ENCODE measurements around the gene ERICH6B.

Gene ERICH6B

DNA sequence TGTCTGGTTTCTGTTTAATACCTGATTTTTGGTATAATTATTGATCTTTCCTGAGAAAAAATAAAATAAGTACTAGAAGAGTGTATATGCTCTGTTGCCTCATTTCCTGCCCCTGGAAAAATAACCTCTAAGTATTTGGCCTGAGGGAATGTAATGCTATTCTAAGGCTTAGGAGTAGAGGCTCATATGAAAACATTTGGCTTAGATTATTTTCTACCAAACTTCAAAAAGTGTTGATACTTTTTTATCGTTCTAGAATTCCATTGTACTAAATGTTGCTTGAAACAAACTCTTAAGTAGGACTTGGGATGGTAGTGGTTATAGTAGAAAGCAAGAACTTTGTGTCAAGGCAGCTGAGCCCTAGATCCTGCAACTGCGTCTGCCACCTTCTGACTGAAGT is 93.0 kb downstream of the ERICH6B start:
- no peaks in the 10 kb centered on the region for H3K9me3 ChIP-seq (ENCODE audit: control insufficient read depth in 2 of 2, low read length in 2 of 2)
- peaks cover 28% of the 10 kb centered on the region in 2 donors for H3K36me3 ChIP-seq (ENCODE audit: control insufficient read depth in 2 of 2, insufficient read depth in 2 of 2, low read length in 2 of 2)
- H3K4me3 ChIP-seq (ENCODE audit: low read length in 2 of 2): no peak overlapping the region
- H3K9ac ChIP-seq (ENCODE audit: low read length in 2 of 2): no peak overlapping the region
- H3K4me1 ChIP-seq (ENCODE audit: control insufficient read depth, insufficient read depth, low read length): no peaks in the 10 kb centered on the region
- no peak overlapping the region for H3K27ac ChIP-seq (ENCODE audit: low read length)
- no peaks in the 10 kb centered on the region for H3K27me3 ChIP-seq (ENCODE audit: control insufficient read depth in 1 of 2, insufficient read depth in 2 of 2, low read length in 2 of 2)

DNA sequence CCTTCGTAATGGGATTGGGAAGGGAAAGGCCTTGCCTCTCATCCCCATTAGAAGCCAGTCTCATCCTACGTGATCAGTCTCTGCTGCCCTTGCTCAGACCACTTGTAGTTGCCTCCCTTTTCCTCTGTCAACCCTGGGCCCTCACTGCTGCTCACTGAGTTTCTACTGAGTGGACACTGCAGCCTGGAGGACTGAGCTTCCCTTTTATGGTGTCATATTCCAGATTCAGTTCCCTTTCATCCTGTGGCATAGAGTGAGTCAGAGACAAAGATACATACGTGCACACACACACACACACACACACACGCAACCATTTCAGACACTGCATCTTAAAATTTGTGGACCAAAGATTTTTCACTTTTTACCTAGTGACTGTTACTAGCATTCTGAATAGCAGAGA is 94.2 kb downstream of the ERICH6B start:
- Histone ChIP-seq H3K27ac (ENCODE audit: low read length) (no peak overlapping the region), H3K9me3 (ENCODE audit: control insufficient read depth in 2 of 2, low read length in 2 of 2) (no peaks in the 10 kb centered on the region), H3K27me3 (ENCODE audit: control insufficient read depth in 1 of 2, insufficient read depth in 2 of 2, low read length in 2 of 2) (no peaks in the 10 kb centered on the region), H3K36me3 (ENCODE audit: control insufficient read depth in 2 of 2, insufficient read depth in 2 of 2, low read length in 2 of 2) (peaks cover 30 to 32% of the 10 kb centered on the region in 2 donors), H3K9ac (ENCODE audit: low read length in 2 of 2) (no peak overlapping the region), H3K4me3 (ENCODE audit: low read length in 2 of 2) (no peak overlapping the region), H3K4me1 (ENCODE audit: control insufficient read depth, insufficient read depth, low read length) (no peaks in the 10 kb centered on the region)

DNA sequence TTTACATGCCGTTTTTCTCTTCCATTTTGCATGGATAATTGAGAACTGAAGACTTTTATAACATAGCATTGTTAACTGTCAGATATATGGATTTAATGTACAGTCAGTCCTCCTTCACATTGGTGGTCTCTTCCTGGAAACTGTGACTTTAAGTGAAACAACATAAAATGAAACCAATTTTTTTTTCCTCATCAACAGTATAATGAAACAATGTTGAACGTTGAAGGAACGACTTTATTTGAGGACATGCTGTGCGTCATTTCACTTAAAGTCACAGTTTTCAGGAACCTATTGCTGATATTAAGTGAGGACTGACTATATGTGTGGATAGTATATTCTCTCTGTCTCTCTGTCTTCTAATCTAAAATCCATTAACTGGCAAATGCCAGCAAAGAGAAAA is 96.0 kb downstream of the ERICH6B start:
- Histone ChIP-seq H3K4me1 (ENCODE audit: control insufficient read depth, insufficient read depth, low read length) (no peaks in the 10 kb centered on the region), H3K27me3 (ENCODE audit: control insufficient read depth in 1 of 2, insufficient read depth in 2 of 2, low read length in 2 of 2) (no peaks in the 10 kb centered on the region), H3K36me3 (ENCODE audit: control insufficient read depth in 2 of 2, insufficient read depth in 2 of 2, low read length in 2 of 2) (peaks cover 33 to 36% of the 10 kb centered on the region in 2 donors), H3K27ac (ENCODE audit: low read length) (no peak overlapping the region), H3K4me3 (ENCODE audit: low read length in 2 of 2) (no peak overlapping the region), H3K9ac (ENCODE audit: low read length in 2 of 2) (no peak overlapping the region), H3K9me3 (ENCODE audit: control insufficient read depth in 2 of 2, low read length in 2 of 2) (no peaks in the 10 kb centered on the region)

DNA sequence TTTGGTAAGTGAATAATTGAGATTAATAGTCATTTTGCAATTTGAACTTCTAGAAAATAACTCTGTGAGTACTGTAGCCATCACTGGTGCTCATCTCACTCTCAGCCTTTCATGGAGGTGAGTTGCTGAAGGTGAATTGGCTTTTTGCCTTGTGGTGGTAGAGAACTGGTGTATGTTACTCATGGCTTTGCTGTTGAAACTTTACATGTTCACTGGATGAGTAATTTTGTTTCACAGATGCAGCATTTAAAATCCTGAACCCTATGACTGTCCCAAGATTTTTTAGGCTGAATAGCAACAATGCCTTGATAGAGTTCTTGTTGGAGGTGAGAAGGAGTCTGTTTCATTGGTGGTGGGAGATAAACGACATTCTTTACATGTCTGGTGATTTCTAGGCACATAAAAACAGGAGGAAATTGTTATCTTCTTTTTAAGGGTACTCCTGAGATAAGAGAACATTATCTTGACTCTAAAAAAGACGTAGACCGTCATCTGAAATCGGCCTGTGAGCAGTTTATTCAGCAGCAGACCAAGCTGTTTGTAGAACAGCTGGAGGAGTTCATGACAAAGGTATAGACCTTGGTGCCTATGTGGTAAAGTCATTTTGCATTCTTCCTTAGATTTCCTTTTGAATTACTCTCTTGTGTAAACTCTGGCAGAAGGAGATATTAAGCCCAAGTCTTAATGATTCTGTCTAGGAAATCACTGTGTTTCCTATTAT is 96.9 kb downstream of the ERICH6B start:
- H3K27ac ChIP-seq (ENCODE audit: low read length): no peak overlapping the region
- H3K27me3 ChIP-seq (ENCODE audit: control insufficient read depth in 1 of 2, insufficient read depth in 2 of 2, low read length in 2 of 2): no peaks in the 10 kb centered on the region
- peaks cover 31 to 36% of the 10 kb centered on the region in 2 donors for H3K36me3 ChIP-seq (ENCODE audit: control insufficient read depth in 2 of 2, insufficient read depth in 2 of 2, low read length in 2 of 2)
- H3K9ac ChIP-seq (ENCODE audit: low read length in 2 of 2): no peak overlapping the region
- no peaks in the 10 kb centered on the region for H3K4me1 ChIP-seq (ENCODE audit: control insufficient read depth, insufficient read depth, low read length)
- no peaks in the 10 kb centered on the region for H3K9me3 ChIP-seq (ENCODE audit: control insufficient read depth in 2 of 2, low read length in 2 of 2)
- H3K4me3 ChIP-seq (ENCODE audit: low read length in 2 of 2): no peak overlapping the region

DNA sequence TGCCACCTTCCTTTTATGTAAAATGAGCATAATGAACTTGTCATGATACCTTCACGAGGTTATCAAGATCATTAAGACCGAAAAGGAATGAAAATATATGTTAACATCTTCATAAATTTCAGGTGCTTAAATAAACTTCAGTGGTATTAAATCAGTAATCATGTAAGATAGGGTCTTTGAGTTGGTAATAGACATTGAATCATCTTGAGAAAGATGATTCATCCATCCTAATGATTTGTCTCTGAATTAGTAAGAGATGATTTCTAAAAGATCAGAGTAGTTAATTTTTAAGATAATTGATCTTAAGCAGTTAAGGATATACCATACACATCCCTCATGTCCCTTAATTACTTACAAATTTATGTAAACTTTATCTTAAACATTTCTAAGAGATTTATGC is 98.8 kb downstream of the ERICH6B start:
- H3K36me3 ChIP-seq (ENCODE audit: control insufficient read depth in 2 of 2, insufficient read depth in 2 of 2, low read length in 2 of 2): peaks cover 38 to 44% of the 10 kb centered on the region in 2 donors
- H3K27ac ChIP-seq (ENCODE audit: low read length): no peak overlapping the region
- no peak overlapping the region for H3K4me3 ChIP-seq (ENCODE audit: low read length in 2 of 2)

DNA sequence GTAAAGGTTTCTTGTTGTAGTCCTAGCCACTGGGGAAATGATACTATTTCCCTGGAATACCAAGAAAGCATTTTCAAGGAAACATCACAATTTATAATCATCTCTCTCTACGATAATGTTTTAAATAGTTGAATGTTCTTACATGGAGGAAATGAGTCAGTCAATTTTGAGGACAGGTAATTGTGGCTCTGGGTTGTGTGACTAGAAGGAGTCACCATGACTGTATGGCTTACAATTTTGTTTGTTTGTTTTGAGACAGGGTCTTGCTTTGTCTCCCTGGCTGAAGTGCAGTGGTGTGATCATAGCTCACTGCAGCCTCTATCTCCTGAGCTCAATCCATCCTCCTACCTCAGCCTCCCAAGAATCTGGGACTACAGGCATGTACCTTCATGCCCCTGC is 103.4 kb downstream of the ERICH6B start:
- H3K4me1 ChIP-seq (ENCODE audit: control insufficient read depth, insufficient read depth, low read length): no peaks in the 10 kb centered on the region
- no peak overlapping the region for H3K27ac ChIP-seq (ENCODE audit: low read length)
- H3K27me3 ChIP-seq (ENCODE audit: control insufficient read depth in 1 of 2, insufficient read depth in 2 of 2, low read length in 2 of 2): no peaks in the 10 kb centered on the region
- peaks cover 28 to 37% of the 10 kb centered on the region in 2 donors for H3K36me3 ChIP-seq (ENCODE audit: control insufficient read depth in 2 of 2, insufficient read depth in 2 of 2, low read length in 2 of 2)
- no peak overlapping the region for H3K4me3 ChIP-seq (ENCODE audit: low read length in 2 of 2)
- no peak overlapping the region for H3K9ac ChIP-seq (ENCODE audit: low read length in 2 of 2)
- no peaks in the 10 kb centered on the region for H3K9me3 ChIP-seq (ENCODE audit: control insufficient read depth in 2 of 2, low read length in 2 of 2)

More for the DNA sequence above, 98.8 kb downstream of the ERICH6B start:
- H3K9me3 ChIP-seq (ENCODE audit: control insufficient read depth in 2 of 2, low read length in 2 of 2): no peaks in the 10 kb centered on the region
- H3K4me1 ChIP-seq (ENCODE audit: control insufficient read depth, insufficient read depth, low read length): no peaks in the 10 kb centered on the region
- H3K9ac ChIP-seq (ENCODE audit: low read length in 2 of 2): no peak overlapping the region
- H3K27me3 ChIP-seq (ENCODE audit: control insufficient read depth in 1 of 2, insufficient read depth in 2 of 2, low read length in 2 of 2): no peaks in the 10 kb centered on the region

DNA sequence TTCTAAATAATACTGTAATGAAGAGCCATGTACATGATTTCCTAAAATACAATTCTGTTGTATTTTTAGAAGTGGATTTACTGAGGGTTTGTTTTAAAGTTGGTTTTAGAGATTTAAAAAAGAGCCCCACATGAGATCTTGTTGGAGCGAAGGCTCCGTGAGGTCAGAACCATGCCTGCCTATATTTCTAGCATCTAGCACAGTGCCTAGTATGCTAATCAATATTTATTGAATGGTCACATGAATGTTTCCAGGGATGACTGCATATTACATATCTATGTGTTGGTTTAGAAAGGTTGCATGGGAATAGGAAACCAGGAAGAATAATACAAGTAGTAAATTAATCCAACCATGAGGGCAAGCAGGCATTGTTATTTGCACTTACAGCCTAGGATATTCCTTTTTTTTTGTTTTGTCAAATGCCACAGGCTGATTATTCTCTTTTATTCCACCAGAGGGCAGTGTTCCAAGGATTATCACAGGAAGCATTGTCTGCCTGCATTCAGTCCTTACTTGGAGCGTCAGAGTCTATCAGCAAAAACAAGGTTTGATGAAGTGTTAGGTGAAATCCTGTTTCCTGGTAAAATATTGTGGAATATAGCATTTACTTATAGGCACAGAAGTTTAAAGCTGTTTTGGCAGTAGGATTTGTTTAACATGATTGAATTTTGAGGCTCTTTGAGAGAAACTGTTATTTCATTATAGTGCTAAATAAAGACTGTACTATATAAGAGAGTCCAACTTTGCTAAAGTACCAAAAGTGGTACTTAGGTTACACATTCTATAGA is 104.0 kb downstream of the ERICH6B start:
- no peak overlapping the region for H3K4me3 ChIP-seq (ENCODE audit: low read length in 2 of 2)
- H3K27me3 ChIP-seq (ENCODE audit: control insufficient read depth in 1 of 2, insufficient read depth in 2 of 2, low read length in 2 of 2): no peaks in the 10 kb centered on the region
- no peak overlapping the region for H3K9ac ChIP-seq (ENCODE audit: low read length in 2 of 2)
- H3K27ac ChIP-seq (ENCODE audit: low read length): no peak overlapping the region
- no peaks in the 10 kb centered on the region for H3K9me3 ChIP-seq (ENCODE audit: control insufficient read depth in 2 of 2, low read length in 2 of 2)
- H3K36me3 ChIP-seq (ENCODE audit: control insufficient read depth in 2 of 2, insufficient read depth in 2 of 2, low read length in 2 of 2): peaks cover 31 to 37% of the 10 kb centered on the region in 2 donors
- no peaks in the 10 kb centered on the region for H3K4me1 ChIP-seq (ENCODE audit: control insufficient read depth, insufficient read depth, low read length)

DNA sequence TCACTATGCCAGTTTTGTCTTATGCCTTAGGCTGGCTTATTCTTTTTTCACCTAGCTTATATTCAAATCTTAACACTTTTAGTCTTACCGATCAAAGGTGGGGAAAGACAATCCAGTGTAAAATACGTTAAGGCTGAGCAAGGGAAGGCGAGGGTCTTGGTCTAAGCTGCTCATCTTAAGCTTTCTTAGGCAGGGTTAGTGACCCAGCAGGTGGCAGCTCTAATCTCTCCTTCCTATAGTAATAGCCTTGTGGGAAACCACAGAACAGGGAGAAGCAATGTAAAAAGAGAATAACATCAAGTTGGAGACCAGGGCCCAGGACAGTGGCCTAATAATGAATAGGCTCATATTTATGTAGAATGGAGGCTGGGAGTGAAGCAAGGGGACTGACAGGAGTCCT is 104.9 kb downstream of the ERICH6B start:
- Histone ChIP-seq H3K27ac (ENCODE audit: low read length) (no peak overlapping the region), H3K9ac (ENCODE audit: low read length in 2 of 2) (no peak overlapping the region), H3K36me3 (ENCODE audit: control insufficient read depth in 2 of 2, insufficient read depth in 2 of 2, low read length in 2 of 2) (peaks cover 33 to 38% of the 10 kb centered on the region in 2 donors)

DNA sequence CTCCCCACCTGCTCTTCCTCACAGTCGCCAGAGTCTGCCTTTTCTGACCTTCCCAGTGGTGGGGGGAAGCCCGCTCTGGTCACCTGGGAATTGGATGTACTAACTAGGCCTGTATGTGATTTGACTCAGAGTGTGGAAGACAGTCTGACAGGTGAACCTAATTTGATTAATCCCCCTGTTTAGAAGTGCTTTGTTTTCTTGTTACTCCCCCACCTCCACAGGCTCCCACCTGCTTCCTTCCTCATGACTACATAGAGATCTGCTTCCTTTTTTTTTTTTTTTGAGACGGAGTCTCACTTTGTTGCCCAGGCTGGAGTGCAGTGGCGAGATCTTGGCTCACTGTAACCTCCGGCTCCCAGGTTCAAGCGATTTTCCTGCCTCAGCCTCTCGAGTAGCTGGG is 106.8 kb downstream of the ERICH6B start:
- Histone ChIP-seq H3K4me3 (ENCODE audit: low read length in 2 of 2) (no peak overlapping the region), H3K27me3 (ENCODE audit: control insufficient read depth in 1 of 2, insufficient read depth in 2 of 2, low read length in 2 of 2) (no peaks in the 10 kb centered on the region), H3K9ac (ENCODE audit: low read length in 2 of 2) (no peak overlapping the region), H3K27ac (ENCODE audit: low read length) (no peak overlapping the region), H3K4me1 (ENCODE audit: control insufficient read depth, insufficient read depth, low read length) (no peaks in the 10 kb centered on the region), H3K36me3 (ENCODE audit: control insufficient read depth in 2 of 2, insufficient read depth in 2 of 2, low read length in 2 of 2) (peaks cover 44% of the 10 kb centered on the region in 2 donors), H3K9me3 (ENCODE audit: control insufficient read depth in 2 of 2, low read length in 2 of 2) (no peaks in the 10 kb centered on the region)

More for the DNA sequence above, 104.9 kb downstream of the ERICH6B start:
- Histone ChIP-seq H3K9me3 (ENCODE audit: control insufficient read depth in 2 of 2, low read length in 2 of 2) (no peaks in the 10 kb centered on the region), H3K4me1 (ENCODE audit: control insufficient read depth, insufficient read depth, low read length) (no peaks in the 10 kb centered on the region), H3K4me3 (ENCODE audit: low read length in 2 of 2) (no peak overlapping the region), H3K27me3 (ENCODE audit: control insufficient read depth in 1 of 2, insufficient read depth in 2 of 2, low read length in 2 of 2) (no peaks in the 10 kb centered on the region)

DNA sequence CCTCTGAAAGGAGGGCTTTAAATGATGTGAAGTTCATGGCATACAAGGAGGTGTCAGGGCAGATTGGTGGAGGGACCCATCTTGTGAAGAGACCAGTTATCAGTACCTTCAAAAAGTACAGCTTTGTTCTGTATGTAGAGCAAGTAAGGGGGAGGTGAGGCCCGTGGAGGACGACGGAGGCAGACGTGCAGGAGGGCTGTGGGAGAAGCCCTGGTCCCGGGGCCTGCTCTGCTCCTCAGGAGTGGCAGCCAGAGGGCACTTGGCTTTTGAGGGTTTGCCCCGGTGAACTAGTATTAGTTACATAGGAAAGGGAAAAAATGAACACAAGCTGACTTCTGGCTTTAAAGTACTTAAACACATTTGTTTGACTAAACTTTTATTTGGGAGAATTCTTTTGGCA is 108.7 kb downstream of the ERICH6B start:
- H3K4me3 ChIP-seq (ENCODE audit: low read length in 2 of 2): no peak overlapping the region
- no peaks in the 10 kb centered on the region for H3K4me1 ChIP-seq (ENCODE audit: control insufficient read depth, insufficient read depth, low read length)
- H3K36me3 ChIP-seq (ENCODE audit: control insufficient read depth in 2 of 2, insufficient read depth in 2 of 2, low read length in 2 of 2): peaks cover 42 to 47% of the 10 kb centered on the region in 2 donors
- H3K27ac ChIP-seq (ENCODE audit: low read length): no peak overlapping the region
- H3K9me3 ChIP-seq (ENCODE audit: control insufficient read depth in 2 of 2, low read length in 2 of 2): no peaks in the 10 kb centered on the region
- H3K9ac ChIP-seq (ENCODE audit: low read length in 2 of 2): no peak overlapping the region
- H3K27me3 ChIP-seq (ENCODE audit: control insufficient read depth in 1 of 2, insufficient read depth in 2 of 2, low read length in 2 of 2): no peaks in the 10 kb centered on the region

DNA sequence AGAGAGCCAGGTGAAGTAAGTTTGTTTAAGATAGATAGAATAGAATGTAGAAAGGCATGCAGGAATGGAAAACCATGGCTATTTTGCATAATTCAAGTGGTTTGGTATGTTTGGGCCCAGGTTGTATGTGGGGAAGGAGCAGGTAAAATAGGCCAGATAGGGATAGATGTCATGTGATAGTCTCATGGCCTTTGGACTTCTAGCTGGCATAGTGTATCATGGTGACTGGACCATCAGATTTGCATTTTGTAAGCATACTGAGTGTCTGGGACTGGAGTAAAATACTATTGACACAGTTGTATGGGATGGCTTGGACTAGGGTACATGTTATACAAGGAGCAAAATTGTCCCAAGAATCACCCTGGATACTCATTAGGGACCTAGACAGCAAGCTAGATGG is 111.9 kb downstream of the ERICH6B start:
- H3K4me3 ChIP-seq (ENCODE audit: low read length in 2 of 2): no peak overlapping the region
- H3K36me3 ChIP-seq (ENCODE audit: control insufficient read depth in 2 of 2, insufficient read depth in 2 of 2, low read length in 2 of 2): peaks cover 33 to 44% of the 10 kb centered on the region in 2 donors
- H3K9me3 ChIP-seq (ENCODE audit: control insufficient read depth in 2 of 2, low read length in 2 of 2): no peaks in the 10 kb centered on the region
- no peak overlapping the region for H3K27ac ChIP-seq (ENCODE audit: low read length)
- no peaks in the 10 kb centered on the region for H3K27me3 ChIP-seq (ENCODE audit: control insufficient read depth in 1 of 2, insufficient read depth in 2 of 2, low read length in 2 of 2)
- no peak overlapping the region for H3K9ac ChIP-seq (ENCODE audit: low read length in 2 of 2)
- H3K4me1 ChIP-seq (ENCODE audit: control insufficient read depth, insufficient read depth, low read length): no peaks in the 10 kb centered on the region
